ENCODE data around the gene PRKCA.
"Not testable (repeated sequence)": the region's sequence is repeated elsewhere in the genome, so short reads cannot be mapped to it uniquely, and the experiment has no call there.

Gene PRKCA

GRCh38 chr17:66469088-66469442, 166.7 kb downstream of the PRKCA start:
- peak; percentile 40 for DNase-seq

GRCh38 chr17:66469461-66469860, 167.0 kb downstream of the PRKCA start:
- DNase-seq, result no peak

- peak; percentile 55 for DNase-seq
Observed at GRCh38 chr17:66469890-66470289, 167.5 kb downstream of the PRKCA start.

GRCh38 chr17:66472123-66472522, 169.7 kb downstream of the PRKCA start:
- no peak for DNase-seq

- DNase-seq, result no peak
Observed at GRCh38 chr17:66474258-66474657, 171.8 kb downstream of the PRKCA start.

GRCh38 chr17:66474806-66475497, 172.5 kb downstream of the PRKCA start:
- no peak for DNase-seq

- DNase-seq, result no peak
Observed at GRCh38 chr17:66476014-66476413, 173.6 kb downstream of the PRKCA start.

GRCh38 chr17:66477615-66478283, 175.3 kb downstream of the PRKCA start:
- DNase-seq, result no peak

- not testable (repeated sequence) for DNase-seq
Observed at GRCh38 chr17:66479230-66479889, 176.9 kb downstream of the PRKCA start.

- DNase-seq, result no peak
Observed at GRCh38 chr17:66480243-66480642, 177.8 kb downstream of the PRKCA start.

GRCh38 chr17:66480802-66481201, 178.4 kb downstream of the PRKCA start:
- DNase-seq, result no peak

GRCh38 chr17:66481271-66481670, 178.9 kb downstream of the PRKCA start:
- DNase-seq, result no peak

- DNase-seq, result no peak
Observed at GRCh38 chr17:66483906-66484305, 181.5 kb downstream of the PRKCA start.

GRCh38 chr17:66485309-66485947, 183.0 kb downstream of the PRKCA start:
- DNase-seq, result no peak

- DNase-seq, result no peak
Observed at GRCh38 chr17:66487121-66487520, 184.7 kb downstream of the PRKCA start.

- DNase-seq, result no peak
Observed at GRCh38 chr17:66487981-66488468, 185.6 kb downstream of the PRKCA start.

GRCh38 chr17:66488864-66489263, 186.5 kb downstream of the PRKCA start:
- DNase-seq, result no peak

- DNase-seq, result not testable (repeated sequence)
Observed at GRCh38 chr17:66489576-66489975, 187.2 kb downstream of the PRKCA start.

- DNase-seq, result peak; percentile 21
Observed at GRCh38 chr17:66491213-66491612, 188.8 kb downstream of the PRKCA start.

- no peak for DNase-seq
Observed at GRCh38 chr17:66491665-66492064, 189.3 kb downstream of the PRKCA start.

GRCh38 chr17:66492080-66492479, 189.7 kb downstream of the PRKCA start:
- no peak for DNase-seq

- no peak for DNase-seq
Observed at GRCh38 chr17:66492561-66493005, 190.2 kb downstream of the PRKCA start.

- peak; percentile 82 for DNase-seq
Observed at GRCh38 chr17:66493283-66494019, 191.0 kb downstream of the PRKCA start.

Data from EL (cell line).